KMS-11 (cell line): Measurements from ENCODE around the gene CCNE1.

Source experiments
- H2AFZ ChIP-seq: fragments of 200-600 bp; sonication (generic); 2 replicates; pipeline ENCODE4 v1.6.1; 2016; ENCODE audit warnings: antibody characterized with exemption, mixed run types, low read depth
- H3K27ac ChIP-seq: fragments of 200-600 bp; sonication (generic); 2 replicates; pipeline ENCODE4 v1.6.1; 2016; ENCODE audit warnings: mild to moderate bottlenecking, mixed run types
- H3K27me3 ChIP-seq: fragments of 200-600 bp; sonication (generic); 2 replicates; pipeline ENCODE4 v1.6.1; 2017; ENCODE audit warnings: mild to moderate bottlenecking, low read depth, mixed run types, moderate library complexity; ENCODE audit not compliant: insufficient read depth
- H3K36me3 ChIP-seq: fragments of 200-600 bp; sonication (generic); 2 replicates; pipeline ENCODE4 v1.6.1; 2017; ENCODE audit warnings: mild to moderate bottlenecking, mixed run types; ENCODE audit not compliant: insufficient read depth
- H3K4me1 ChIP-seq: fragments of 200-600 bp; sonication (generic); 2 replicates; pipeline ENCODE4 v1.6.1; 2016; ENCODE audit warnings: mild to moderate bottlenecking, low read depth, mixed run types; ENCODE audit not compliant: poor library complexity, severe bottlenecking
- H3K4me2 ChIP-seq: fragments of 200-600 bp; sonication (generic); 2 replicates; pipeline ENCODE4 v1.7.0; 2016; ENCODE audit warnings: mild to moderate bottlenecking, mixed run types
- H3K4me3 ChIP-seq: fragments of 200-600 bp; sonication (generic); IDR thresholded peaks from 2 replicates; pipeline ENCODE4 v1.6.1; 2017; ENCODE audit warnings: low read depth, low read length, mixed read lengths; ENCODE audit not compliant: insufficient read depth
- H3K79me2 ChIP-seq: fragments of 200-600 bp; sonication (generic); 2 replicates; pipeline ENCODE4 v1.6.1; 2016; ENCODE audit warnings: low read depth, mixed run types; ENCODE audit not compliant: insufficient read depth
- H3K9ac ChIP-seq: fragments of 200-600 bp; sonication (generic); 2 replicates; pipeline ENCODE4 v1.6.1; 2016; ENCODE audit warnings: mild to moderate bottlenecking, mixed run types
- H4K20me1 ChIP-seq: fragments of 200-600 bp; sonication (generic); 2 replicates; pipeline ENCODE4 v1.6.1; 2016; ENCODE audit warnings: mild to moderate bottlenecking, mixed run types; ENCODE audit not compliant: insufficient read depth
- TF ChIP-seq, protein P1 (sequence below): fragments of 200-600 bp; sonication (generic); conservative IDR thresholded peaks from 2 replicates; pipeline ENCODE4 v1.6.1; 2017; ENCODE audit warnings: low read depth, mild to moderate bottlenecking, antibody characterized with exemption, low read length, moderate library complexity, mixed read lengths

CCNE1 gene

DNA sequence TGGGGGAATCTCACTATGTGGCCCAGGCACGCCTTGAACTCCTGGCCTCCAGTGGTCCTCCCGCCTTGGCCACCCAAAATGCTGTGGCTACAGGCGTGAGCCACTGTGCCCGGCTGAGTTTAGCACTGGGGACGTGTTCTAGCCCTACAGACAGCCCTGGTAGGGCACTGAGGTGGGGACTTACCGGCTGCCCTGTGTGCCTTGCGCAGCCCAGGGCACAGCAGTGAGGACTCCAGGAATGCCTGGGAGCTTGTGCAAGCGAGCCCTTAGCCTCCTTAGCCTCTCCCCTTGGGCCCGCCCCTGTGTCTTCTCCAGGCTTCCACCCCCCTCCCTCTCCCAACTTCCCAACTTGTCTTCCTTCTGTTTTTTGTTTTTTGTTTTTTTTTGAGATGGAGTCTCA, 21.0 kb downstream of the CCNE1 start:
- Histone ChIP-seq H2AFZ (no peak overlapping the region), H3K4me1 (no peaks in the 10 kb centered on the region), H4K20me1 (no peaks in the 10 kb centered on the region), H3K9ac (no peak overlapping the region), H3K27me3 (no peaks in the 10 kb centered on the region), H3K4me3 (no peak overlapping the region), H3K36me3 (no peaks in the 10 kb centered on the region), H3K4me2 (no peak overlapping the region), H3K79me2 (no peaks in the 10 kb centered on the region), H3K27ac (no peak overlapping the region)
- TF ChIP-seq, protein P1, sequence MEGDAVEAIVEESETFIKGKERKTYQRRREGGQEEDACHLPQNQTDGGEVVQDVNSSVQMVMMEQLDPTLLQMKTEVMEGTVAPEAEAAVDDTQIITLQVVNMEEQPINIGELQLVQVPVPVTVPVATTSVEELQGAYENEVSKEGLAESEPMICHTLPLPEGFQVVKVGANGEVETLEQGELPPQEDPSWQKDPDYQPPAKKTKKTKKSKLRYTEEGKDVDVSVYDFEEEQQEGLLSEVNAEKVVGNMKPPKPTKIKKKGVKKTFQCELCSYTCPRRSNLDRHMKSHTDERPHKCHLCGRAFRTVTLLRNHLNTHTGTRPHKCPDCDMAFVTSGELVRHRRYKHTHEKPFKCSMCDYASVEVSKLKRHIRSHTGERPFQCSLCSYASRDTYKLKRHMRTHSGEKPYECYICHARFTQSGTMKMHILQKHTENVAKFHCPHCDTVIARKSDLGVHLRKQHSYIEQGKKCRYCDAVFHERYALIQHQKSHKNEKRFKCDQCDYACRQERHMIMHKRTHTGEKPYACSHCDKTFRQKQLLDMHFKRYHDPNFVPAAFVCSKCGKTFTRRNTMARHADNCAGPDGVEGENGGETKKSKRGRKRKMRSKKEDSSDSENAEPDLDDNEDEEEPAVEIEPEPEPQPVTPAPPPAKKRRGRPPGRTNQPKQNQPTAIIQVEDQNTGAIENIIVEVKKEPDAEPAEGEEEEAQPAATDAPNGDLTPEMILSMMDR: no peak

DNA sequence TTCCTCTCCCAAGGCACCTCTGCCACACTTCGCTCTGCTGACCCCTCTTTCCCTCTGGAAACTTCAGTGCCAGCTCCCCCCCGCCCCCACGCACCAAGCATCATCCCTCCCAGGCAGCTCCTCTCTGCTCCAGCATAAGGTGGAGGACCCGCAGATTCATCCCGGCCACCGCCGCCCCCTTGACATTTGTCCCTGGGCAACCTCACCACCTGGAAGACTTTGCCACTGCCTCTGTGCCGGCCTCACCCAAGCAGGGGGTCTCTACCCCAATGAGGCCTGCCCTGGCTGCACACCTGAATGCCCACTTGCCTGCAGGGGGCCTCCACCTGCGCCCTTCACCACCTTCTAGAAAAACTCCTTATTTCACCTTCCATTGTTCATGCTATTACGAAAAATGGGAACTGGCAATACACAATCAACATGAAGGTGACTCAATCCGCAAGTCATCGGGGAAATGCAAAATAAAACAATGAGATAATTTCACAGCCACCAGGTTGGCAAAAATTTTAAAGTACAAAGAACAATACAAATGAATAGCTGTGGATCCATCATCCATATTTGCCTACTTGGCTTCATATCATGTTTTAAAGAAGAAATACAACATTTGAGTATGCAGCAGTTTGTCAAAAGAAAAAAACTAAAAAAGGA, 21.9 kb downstream of the CCNE1 start:
- TF ChIP-seq, protein P1: no peak
- Histone ChIP-seq H4K20me1 (no peaks in the 10 kb centered on the region), H3K9ac (no peak overlapping the region), H3K27me3 (no peaks in the 10 kb centered on the region; the same call in 1 of the 2 replicates), H2AFZ (no peak overlapping the region), H3K4me2 (no peak overlapping the region), H3K4me3 (no peak overlapping the region), H3K27ac (no peak overlapping the region), H3K4me1 (no peaks in the 10 kb centered on the region), H3K36me3 (no peaks in the 10 kb centered on the region), H3K79me2 (no peaks in the 10 kb centered on the region)

DNA sequence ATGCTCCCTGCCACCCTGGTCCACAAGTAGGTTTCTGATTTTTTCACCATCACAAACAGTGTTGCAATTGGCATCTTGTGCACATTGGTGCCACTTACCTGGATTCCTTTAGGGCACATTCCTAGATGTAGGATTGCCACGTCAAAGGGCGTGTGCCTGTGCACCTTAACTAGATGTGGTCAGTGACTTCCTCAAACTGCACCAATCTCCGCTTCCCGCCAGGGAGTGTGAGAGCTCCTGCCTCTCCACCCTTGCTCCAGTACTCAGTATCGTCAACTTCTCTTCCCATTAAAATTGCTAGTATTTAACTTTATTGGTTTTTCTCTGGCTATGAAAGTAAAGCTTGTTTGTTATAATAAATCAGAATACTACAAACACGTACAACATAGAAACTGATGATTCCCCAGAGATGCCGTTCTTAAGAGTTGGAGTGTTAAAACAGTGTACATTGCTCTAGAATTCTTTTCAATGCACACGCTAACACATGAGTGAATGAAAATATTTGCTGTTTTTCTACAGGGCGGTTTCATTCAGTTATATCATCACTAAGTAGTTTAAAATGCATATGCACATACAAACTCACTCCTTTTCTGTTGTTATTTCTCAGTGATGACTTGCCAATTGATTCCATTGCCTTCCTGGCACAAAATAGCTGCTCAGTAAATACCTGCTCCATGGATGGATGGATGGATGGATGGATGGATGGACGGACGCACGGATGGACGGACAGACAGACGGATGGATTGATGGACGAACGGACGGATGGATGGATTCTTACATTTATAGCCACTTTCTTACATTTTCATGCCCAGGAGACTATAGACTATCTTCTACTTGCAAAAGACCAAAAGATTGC, 23.4 kb downstream of the CCNE1 start:
- no peaks in the 10 kb centered on the region for H3K79me2 ChIP-seq
- no peak overlapping the region for H2AFZ ChIP-seq
- TF ChIP-seq, protein P1: no peak
- no peaks in the 10 kb centered on the region for H4K20me1 ChIP-seq
- no peaks in the 10 kb centered on the region for H3K36me3 ChIP-seq
- H3K4me3 ChIP-seq: no peak overlapping the region
- H3K27ac ChIP-seq: no peak overlapping the region
- no peaks in the 10 kb centered on the region for H3K4me1 ChIP-seq
- H3K9ac ChIP-seq: no peak overlapping the region
- H3K4me2 ChIP-seq: no peak overlapping the region
- H3K27me3 ChIP-seq: peaks cover 6% of the 10 kb centered on the region; the same call in 1 of the 2 replicates

DNA sequence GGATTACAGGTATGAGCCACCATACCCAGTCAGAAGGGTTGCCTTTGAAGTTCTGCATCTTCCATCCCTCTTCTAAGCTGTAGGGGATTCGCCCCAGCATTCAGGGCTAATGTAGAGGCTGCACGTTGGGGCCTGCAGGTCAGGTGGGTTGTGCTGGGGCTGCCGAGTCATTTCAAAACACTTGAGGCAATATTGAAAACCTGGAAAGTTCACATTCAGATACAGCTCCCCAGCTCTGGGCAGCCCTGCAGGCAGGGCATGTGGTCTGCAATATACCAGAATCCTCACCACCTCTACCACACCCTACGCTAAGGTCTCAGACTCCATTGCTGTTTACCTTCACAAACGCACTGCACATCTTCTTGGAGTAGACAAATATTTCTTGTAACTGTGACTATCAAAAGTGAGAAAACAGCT, 24.6 kb downstream of the CCNE1 start:
- TF ChIP-seq, protein P1: no peak
- H3K27ac ChIP-seq: no peak overlapping the region
- H3K9ac ChIP-seq: no peak overlapping the region
- no peaks in the 10 kb centered on the region for H4K20me1 ChIP-seq
- no peak overlapping the region for H2AFZ ChIP-seq
- no peaks in the 10 kb centered on the region for H3K36me3 ChIP-seq
- no peak overlapping the region for H3K4me2 ChIP-seq
- H3K79me2 ChIP-seq: no peaks in the 10 kb centered on the region
- H3K4me3 ChIP-seq: no peak overlapping the region
- H3K4me1 ChIP-seq: no peaks in the 10 kb centered on the region
- peaks cover 12% of the 10 kb centered on the region; the same call in 1 of the 2 replicates for H3K27me3 ChIP-seq
